ENCODE results near the gene NUMB. TPM values are rescaled to one million over a fixed set of nuclear protein-coding genes. Genes with fewer than 3 reads are reported as not detected.

NUMB gene
- total RNA-seq, 1 experiment from 2014 or later, result 75.2 TPM

- Mint-ChIP-seq H3K36me3 (ENCODE audit: insufficient read depth, unreplicated experiment) (no peaks in the 10 kb centered on the region), H3K4me3 (ENCODE audit: low read depth, unreplicated experiment) (peak overlapping the region; percentile 45), H3K27me3 (ENCODE audit: unreplicated experiment) (peaks cover 86% of the 10 kb centered on the region), H3K4me1 (ENCODE audit: low read depth, unreplicated experiment) (peaks cover 36% of the 10 kb centered on the region), H3K9me3 (ENCODE audit: low read depth, unreplicated experiment) (no peaks in the 10 kb centered on the region), H3K27ac (ENCODE audit: unreplicated experiment) (no peak overlapping the region)
- intact Hi-C loops (cut with micrococcal nuclease; ENCODE audit: unreplicated experiment), result no loop called here
- TF ChIP-seq CTCF (IDR thresholded peaks at IDR 0.05; ENCODE audit: unreplicated experiment), result no peak
- BruUV-seq (replicated peaks), result no TSS peak
- CTCF ChIA-PET, result interaction anchor here (1.6 kb wide), 1 partner anchor 8 kb away, joined by 3 read pairs; no protein-coding TSS in a partner anchor
- no peak for DNase-seq
Observed at GRCh38 chr14:73239393-73240241, 218.7 kb downstream of the NUMB start.

- no TSS peak for BruUV-seq (replicated peaks)
- TF ChIP-seq CTCF (IDR thresholded peaks at IDR 0.05; ENCODE audit: unreplicated experiment), result no peak
- CTCF ChIA-PET, result interaction anchor here (1.2 kb wide), 1 partner anchor 57 kb away, joined by 4 read pairs; no protein-coding TSS in a partner anchor
- no peaks in the 10 kb centered on the region for H3K9me3 Mint-ChIP-seq (ENCODE audit: low read depth, unreplicated experiment)
- peak overlapping the region; percentile 45 for H3K4me3 Mint-ChIP-seq (ENCODE audit: low read depth, unreplicated experiment)
- DNase-seq, result no peak
- H3K27ac Mint-ChIP-seq (ENCODE audit: unreplicated experiment), result no peak overlapping the region
- no peaks in the 10 kb centered on the region for H3K36me3 Mint-ChIP-seq (ENCODE audit: insufficient read depth, unreplicated experiment)
- intact Hi-C loops (cut with micrococcal nuclease; ENCODE audit: unreplicated experiment), result no loop called here
- peaks cover 92% of the 10 kb centered on the region for H3K27me3 Mint-ChIP-seq (ENCODE audit: unreplicated experiment)
- peaks cover 37% of the 10 kb centered on the region for H3K4me1 Mint-ChIP-seq (ENCODE audit: low read depth, unreplicated experiment)
Observed at GRCh38 chr14:73238941-73239340, 219.4 kb downstream of the NUMB start.

- Mint-ChIP-seq H3K9me3 (ENCODE audit: low read depth, unreplicated experiment) (no peaks in the 10 kb centered on the region), H3K27me3 (ENCODE audit: unreplicated experiment) (peaks cover 92% of the 10 kb centered on the region), H3K27ac (ENCODE audit: unreplicated experiment) (no peak overlapping the region), H3K4me3 (ENCODE audit: low read depth, unreplicated experiment) (peak overlapping the region; percentile 60), H3K4me1 (ENCODE audit: low read depth, unreplicated experiment) (peaks cover 41% of the 10 kb centered on the region), H3K36me3 (ENCODE audit: insufficient read depth, unreplicated experiment) (no peaks in the 10 kb centered on the region)
- no TSS peak for BruUV-seq (replicated peaks)
- TF ChIP-seq CTCF (IDR thresholded peaks at IDR 0.05; ENCODE audit: unreplicated experiment), result no peak
- DNase-seq, result peak; percentile 38
- CTCF ChIA-PET, result interaction anchor here (1.2 kb wide), 1 partner anchor 57 kb away, joined by 4 read pairs; no protein-coding TSS in a partner anchor
- intact Hi-C loops (cut with micrococcal nuclease; ENCODE audit: unreplicated experiment), result no loop called here
Observed at GRCh38 chr14:73238424-73238852, 219.9 kb downstream of the NUMB start.

- Mint-ChIP-seq H3K4me1 (ENCODE audit: low read depth, unreplicated experiment) (peaks cover 41% of the 10 kb centered on the region), H3K9me3 (ENCODE audit: low read depth, unreplicated experiment) (no peaks in the 10 kb centered on the region), H3K36me3 (ENCODE audit: insufficient read depth, unreplicated experiment) (no peaks in the 10 kb centered on the region), H3K27ac (ENCODE audit: unreplicated experiment) (no peak overlapping the region), H3K4me3 (ENCODE audit: low read depth, unreplicated experiment) (peak overlapping the region; percentile 60), H3K27me3 (ENCODE audit: unreplicated experiment) (peaks cover 92% of the 10 kb centered on the region)
- intact Hi-C loops (cut with micrococcal nuclease; ENCODE audit: unreplicated experiment), result no loop called here
- no TSS peak for BruUV-seq (replicated peaks)
- CTCF ChIA-PET, result interaction anchor here (1.2 kb wide), 1 partner anchor 58 kb away, joined by 4 read pairs; no protein-coding TSS in a partner anchor
- peak; percentile 24 for DNase-seq
- TF ChIP-seq CTCF (IDR thresholded peaks at IDR 0.05; ENCODE audit: unreplicated experiment), result no peak
Observed at GRCh38 chr14:73237786-73238423, 220.4 kb downstream of the NUMB start.

All from Calu3 (cell line).